DND-41 (cell line): ENCODE results near the gene PSME2.
A peak's percentile ranks its signal among the peaks of the same experiment; 100 is the strongest.

ENCODE experiments used
- ATAC-seq: fragments of 200-7000 bp; cut with Tn5 transposase; 3 replicates; pipeline ENCODE4 v1.9.1; 2021; ENCODE audit warnings: low read depth; ENCODE audit not compliant: insufficient read depth
- DNase-seq: peaks from one replicate; pipeline ENCODE4 v3.0.0-alpha.2; 2020
- H2AFZ ChIP-seq: 2 replicates; pipeline ENCODE4 v1.6.0; 2012; ENCODE audit warnings: low read depth, low read length
- H3K27ac ChIP-seq: 2 replicates; pipeline ENCODE4 v1.5.1; 2012; ENCODE audit warnings: low read length, inconsistent platforms
- H3K27me3 ChIP-seq: fragments of 200-600 bp; sonication (generic); 2 replicates; pipeline ENCODE4 v1.6.0; 2012; ENCODE audit warnings: low read length, mild to moderate bottlenecking, inconsistent platforms; ENCODE audit not compliant: insufficient read depth, poor library complexity
- H3K36me3 ChIP-seq: 2 replicates; pipeline ENCODE4 v1.5.1; 2012; ENCODE audit warnings: low read length, inconsistent platforms; ENCODE audit not compliant: insufficient read depth
- H3K4me1 ChIP-seq: 2 replicates; pipeline ENCODE4 v1.5.1; 2012; ENCODE audit warnings: mild to moderate bottlenecking, low read length; ENCODE audit not compliant: insufficient read depth
- H3K4me2 ChIP-seq: 2 replicates; pipeline ENCODE4 v1.6.0; 2012; ENCODE audit warnings: mild to moderate bottlenecking, moderate library complexity, low read length, inconsistent platforms; ENCODE audit not compliant: insufficient read depth
- H3K4me3 ChIP-seq, 2 experiments: fragments of 200-600 bp in 1 of 2; shearing (Covaris generic) in 1 of 2; 2 replicates each; pipeline ENCODE4 v1.5.1; 2012 to 2016; ENCODE audit warnings: inconsistent platforms in 2 of 2, low read length in 2 of 2, mild to moderate bottlenecking in 2 of 2, low read depth in 1 of 2, moderate library complexity in 1 of 2
- H3K79me2 ChIP-seq: 2 replicates; pipeline ENCODE4 v1.6.0; 2012; ENCODE audit warnings: low read length, inconsistent platforms; ENCODE audit not compliant: insufficient read depth
- H3K9ac ChIP-seq: 2 replicates; pipeline ENCODE4 v1.6.0; 2012; ENCODE audit warnings: low read depth, mild to moderate bottlenecking, inconsistent platforms, low read length, moderate library complexity
- H3K9me3 ChIP-seq: 2 replicates; pipeline ENCODE4 v1.5.1; 2012; ENCODE audit warnings: low read length, moderate library complexity, mild to moderate bottlenecking, inconsistent platforms; ENCODE audit not compliant: insufficient read depth, severe bottlenecking
- H4K20me1 ChIP-seq: 2 replicates; pipeline ENCODE4 v1.6.0; 2012; ENCODE audit warnings: low read length; ENCODE audit not compliant: insufficient read depth
- CTCF ChIP-seq: IDR thresholded peaks from 2 replicates; pipeline ENCODE4 v1.5.1; 2012; ENCODE audit warnings: borderline replicate concordance, low read length, moderate library complexity, mild to moderate bottlenecking; ENCODE audit not compliant: poor library complexity, severe bottlenecking; ENCODE audit errors: extremely low read depth
- EZH2 ChIP-seq: IDR thresholded peaks from 3 replicates; pipeline ENCODE4 v1.6.1; 2012; ENCODE audit warnings: borderline replicate concordance, low read depth, mild to moderate bottlenecking, moderate library complexity, low read length, inconsistent platforms; ENCODE audit not compliant: severe bottlenecking

The PSME2 gene

GRCh38 chr14:24150567-24150966 lies 4.2 kb upstream of the PSME2 start:
- Histone ChIP-seq H3K9me3 (no peaks in the 10 kb centered on the region), H2AFZ (no peak overlapping the region), H3K9ac (no peak overlapping the region), H3K4me1 (peaks cover 30% of the 10 kb centered on the region), H3K36me3 (peaks cover 67% of the 10 kb centered on the region), H4K20me1 (peaks cover 24% of the 10 kb centered on the region), H3K27me3 (no peaks in the 10 kb centered on the region), H3K4me2 (no peak overlapping the region), H3K27ac (no peak overlapping the region), H3K79me2 (peaks cover 35% of the 10 kb centered on the region), H3K4me3 (no peak overlapping the region)
- no peak for TF ChIP-seq EZH2
- no peak for TF ChIP-seq CTCF
- DNase-seq: no peak
- ATAC-seq: no peak

GRCh38 chr14:24150061-24150460 lies 3.7 kb upstream of the PSME2 start:
- Histone ChIP-seq H2AFZ (no peak overlapping the region), H3K27me3 (no peaks in the 10 kb centered on the region), H3K79me2 (peaks cover 40% of the 10 kb centered on the region), H3K4me2 (no peak overlapping the region), H3K9me3 (no peaks in the 10 kb centered on the region), H3K9ac (no peak overlapping the region), H3K36me3 (peaks cover 66% of the 10 kb centered on the region), H4K20me1 (peaks cover 28% of the 10 kb centered on the region), H3K4me1 (peaks cover 35% of the 10 kb centered on the region), H3K27ac (no peak overlapping the region), H3K4me3 (no peak overlapping the region)
- no peak for TF ChIP-seq EZH2
- no peak for TF ChIP-seq CTCF
- DNase-seq: no peak
- no peak for ATAC-seq

- no peak overlapping the region for H2AFZ ChIP-seq
- H4K20me1 ChIP-seq: peaks cover 28% of the 10 kb centered on the region
- peaks cover 46% of the 10 kb centered on the region for H3K79me2 ChIP-seq
- peaks cover 41% of the 10 kb centered on the region for H3K4me1 ChIP-seq
- peaks cover 66% of the 10 kb centered on the region for H3K36me3 ChIP-seq
- TF ChIP-seq EZH2: no peak
- TF ChIP-seq CTCF: no peak
- H3K27me3 ChIP-seq: no peaks in the 10 kb centered on the region
- H3K9me3 ChIP-seq: no peaks in the 10 kb centered on the region
- ATAC-seq: no peak
- DNase-seq: no peak
- H3K9ac ChIP-seq: no peak overlapping the region
- H3K4me3 ChIP-seq: no peak overlapping the region
- no peak overlapping the region for H3K27ac ChIP-seq
- H3K4me2 ChIP-seq: peak overlapping the region; percentile 28; the same call in 1 of the 2 replicates
Measured at GRCh38 chr14:24149302-24149969, 3.0 kb upstream of the PSME2 start.
